NK-92 (cell line): ENCODE measurements around the gene KCNQ2.

Experiments
- DNase-seq: peaks from one replicate; lab custom pipeline; 2025; ENCODE audit not compliant: unreplicated experiment; lab: John Stamatoyannopoulos, UW

The KCNQ2 gene

DNA sequence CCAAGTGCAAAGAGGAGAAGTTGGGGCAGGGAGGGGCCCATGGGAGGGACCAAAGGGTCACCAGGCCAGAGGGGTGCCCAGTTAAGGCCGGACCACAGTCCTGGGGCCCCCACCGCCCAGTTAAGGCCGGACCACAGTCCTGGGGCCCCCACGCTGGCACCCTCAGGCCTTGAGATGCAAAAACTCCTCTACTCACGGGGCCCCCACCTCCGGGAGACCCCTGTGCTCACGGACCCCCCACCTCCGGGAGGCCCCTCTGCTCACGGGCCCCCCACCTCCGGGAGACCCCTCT lies 16.9 kb downstream of the KCNQ2 start:
- DNase-seq, result no peak

DNA sequence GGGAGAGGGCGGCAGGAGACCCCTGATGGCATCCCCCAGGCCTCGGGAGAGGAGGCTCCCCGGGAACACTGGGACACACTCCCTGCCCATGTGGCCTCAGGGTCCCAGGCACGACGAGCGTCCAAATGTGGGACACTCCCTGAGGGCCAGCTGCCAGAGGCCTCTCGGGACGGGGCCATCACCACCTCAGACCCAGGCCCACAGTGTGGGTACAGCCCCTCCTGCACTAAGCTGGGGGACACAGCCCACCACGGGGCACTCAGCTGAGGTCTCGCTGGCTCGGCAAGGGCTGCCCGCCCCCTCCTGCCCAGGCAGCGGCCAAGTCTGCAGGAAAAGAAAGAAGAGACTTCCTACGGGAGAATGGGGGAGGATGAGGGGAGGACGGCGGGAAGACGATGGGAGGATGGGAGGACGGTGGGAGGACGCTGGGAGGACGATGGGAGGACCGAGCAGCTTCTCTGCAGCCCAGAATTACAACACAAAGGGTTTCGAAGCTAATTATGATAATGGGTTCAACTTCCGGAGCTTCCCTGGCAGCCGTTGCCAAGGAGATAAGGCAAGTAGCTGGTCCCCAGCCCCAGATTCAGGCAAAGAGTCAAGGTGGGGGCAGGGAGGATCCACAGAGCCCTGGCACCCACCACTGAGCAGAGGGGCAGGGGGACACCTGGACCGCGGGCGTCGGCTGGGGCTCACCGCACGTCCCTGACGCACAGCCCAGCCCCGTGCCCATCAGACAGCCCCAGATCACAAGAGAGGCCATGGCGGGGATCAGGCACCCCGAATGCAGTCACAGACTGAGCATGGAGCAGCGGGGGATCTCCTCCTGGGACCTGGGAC lies 17.5 kb downstream of the KCNQ2 start:
- no peak for DNase-seq

DNA sequence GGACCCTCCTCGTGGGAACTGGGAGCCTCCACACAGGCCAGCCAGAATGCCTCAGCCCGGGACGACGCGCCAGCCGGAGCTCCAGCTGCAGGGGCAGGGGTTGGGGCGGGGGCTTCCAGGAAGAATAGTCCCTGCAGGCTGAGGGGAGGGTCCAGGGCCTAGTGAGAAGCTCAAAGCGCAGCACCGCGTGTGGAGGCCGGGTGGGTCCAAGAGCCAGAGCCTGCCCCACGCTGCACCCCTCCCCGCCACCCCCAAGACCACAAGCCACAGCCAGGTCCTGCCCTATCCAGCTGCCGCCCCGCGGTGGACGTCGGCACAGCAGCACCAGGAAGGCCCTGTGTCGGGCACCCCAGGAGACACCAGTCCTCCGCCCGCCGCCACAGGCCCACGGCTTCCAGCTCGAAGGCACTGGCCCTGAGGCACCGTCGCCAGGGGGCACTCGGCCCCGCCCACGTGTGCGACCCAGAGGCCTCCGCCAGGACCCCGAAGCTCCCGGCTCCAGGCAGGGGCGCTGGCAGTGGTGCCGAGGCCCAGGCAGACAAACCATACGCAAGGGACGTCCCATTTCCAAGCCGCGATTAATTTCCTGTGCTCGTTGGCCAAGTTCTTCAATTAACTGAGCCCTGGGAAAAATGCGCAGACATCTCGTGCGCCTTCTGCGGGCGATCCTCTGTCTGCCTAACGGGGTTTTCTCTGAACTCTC lies 19.5 kb downstream of the KCNQ2 start:
- DNase-seq, result no peak

DNA sequence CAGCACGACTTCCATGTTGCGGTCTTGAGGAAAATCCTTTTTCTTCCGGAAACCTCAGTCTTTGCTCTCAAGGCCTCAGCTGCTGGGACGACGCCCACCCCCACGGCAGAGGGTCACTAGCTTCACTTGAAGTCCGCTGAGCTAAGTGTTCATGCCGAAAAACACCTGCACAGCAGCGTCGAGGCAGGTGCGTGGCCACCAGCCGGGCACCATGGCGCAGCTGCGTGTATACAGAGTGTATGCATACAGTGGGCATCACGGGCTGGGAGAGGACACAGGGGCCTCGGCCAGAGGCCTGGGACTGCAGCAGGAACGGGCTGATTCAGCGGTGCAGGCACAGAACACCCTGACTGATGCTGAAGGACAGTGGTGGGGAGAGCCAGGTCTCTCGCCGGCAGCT lies 20.1 kb downstream of the KCNQ2 start:
- DNase-seq, result no peak

DNA sequence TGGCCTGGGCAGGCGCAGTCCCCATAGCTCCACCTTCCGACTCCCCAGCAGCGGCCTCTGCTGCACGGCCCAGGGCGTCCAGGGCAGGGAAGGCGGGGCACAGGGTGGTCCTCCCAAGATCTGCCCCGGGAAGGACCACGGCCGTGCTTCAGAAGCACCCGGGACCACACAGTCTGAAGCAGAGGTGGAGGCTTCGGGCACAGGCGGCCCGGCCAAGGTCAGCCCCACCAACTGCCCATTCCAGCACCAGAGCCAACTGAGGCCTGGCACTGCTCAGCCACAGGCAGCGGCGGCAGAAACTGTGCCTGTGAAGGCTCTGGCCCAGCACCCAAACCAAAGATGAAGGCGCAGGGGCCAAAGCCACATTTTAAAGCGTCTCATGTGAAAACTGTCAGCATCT lies 20.6 kb downstream of the KCNQ2 start:
- DNase-seq, result no peak

DNA sequence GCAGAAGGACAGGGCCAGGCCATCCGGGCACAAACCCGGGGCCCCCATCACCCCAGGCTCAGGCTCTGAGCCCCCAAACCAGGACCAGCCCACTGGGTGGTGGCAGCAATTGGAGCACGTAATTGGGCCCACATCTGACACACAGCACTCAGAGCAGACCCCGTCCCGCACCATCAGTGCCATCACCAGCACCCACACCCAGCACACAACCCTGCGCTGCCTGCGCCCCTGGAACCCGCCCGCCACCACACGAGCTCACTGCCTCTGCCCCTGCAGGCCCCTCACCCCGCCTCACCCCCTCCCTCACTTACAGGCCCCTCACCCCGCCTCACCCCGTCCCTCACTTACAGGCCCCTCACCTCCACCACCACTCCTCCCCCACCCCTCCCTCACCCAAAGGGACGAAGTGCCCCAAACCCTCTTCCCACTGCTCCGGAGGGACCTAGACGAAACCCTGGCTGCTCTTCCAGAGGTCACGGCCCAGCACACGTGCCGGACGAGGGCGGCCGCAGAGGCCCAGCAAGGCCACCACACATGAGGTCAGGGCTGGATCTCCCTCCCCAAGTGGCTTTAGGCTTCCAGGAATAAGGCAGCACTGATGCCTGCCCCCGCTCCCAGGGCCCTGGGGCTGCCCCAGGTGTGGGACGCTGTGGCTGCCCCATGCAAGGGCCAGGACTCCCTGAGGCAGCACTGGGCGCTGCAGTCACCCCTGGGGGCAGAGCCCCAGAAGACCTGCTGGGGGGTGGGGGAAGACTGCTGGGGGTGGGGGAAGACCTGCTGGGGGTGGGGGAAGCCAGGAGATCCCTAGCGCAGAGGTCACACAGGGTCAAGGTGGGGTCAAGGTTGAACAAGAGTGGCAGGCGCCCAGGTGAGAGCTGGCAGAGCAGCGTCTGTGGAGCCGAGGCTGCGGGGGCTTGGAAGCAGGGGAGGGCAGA lies 22.4 kb downstream of the KCNQ2 start:
- no peak for DNase-seq

DNA sequence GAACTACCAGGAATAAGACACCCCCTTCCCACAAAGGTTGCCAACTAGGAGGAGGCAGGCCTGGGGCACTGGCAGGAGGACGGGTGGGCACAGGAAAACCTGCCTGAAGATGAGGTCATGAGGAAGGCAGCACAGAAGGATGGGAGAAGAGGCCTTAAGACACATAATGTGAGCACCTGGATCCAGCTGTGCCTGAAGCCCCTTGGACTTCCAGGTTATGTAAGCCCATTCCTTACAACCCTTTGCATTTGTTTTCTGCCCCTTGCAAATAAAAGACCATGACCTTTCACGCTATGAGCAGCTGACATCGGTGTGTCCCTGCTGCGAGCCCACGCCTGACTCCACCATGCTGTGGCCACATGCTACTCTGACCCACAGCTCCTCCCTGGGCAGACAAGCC lies 23.4 kb downstream of the KCNQ2 start:
- DNase-seq, result no peak

DNA sequence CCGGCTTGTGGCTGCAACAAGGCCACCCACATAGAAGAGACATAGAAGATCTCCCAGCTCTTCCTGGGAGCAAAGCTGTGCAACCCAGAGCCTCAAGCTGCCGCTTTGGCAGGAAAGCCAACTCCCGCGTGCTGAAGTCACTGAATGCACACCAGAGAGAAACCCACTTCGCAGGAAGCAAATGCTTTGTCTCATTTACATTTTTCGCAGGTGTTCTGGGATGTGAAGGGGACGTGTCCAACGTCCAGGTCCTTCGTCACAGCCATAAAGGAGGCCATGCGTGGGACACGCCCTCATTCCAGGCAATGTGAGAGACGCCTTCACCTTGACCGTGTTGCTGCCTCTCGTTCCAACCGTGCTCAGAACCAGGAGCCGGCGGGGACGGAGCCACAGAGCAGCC lies 24.4 kb downstream of the KCNQ2 start:
- DNase-seq, result no peak

DNA sequence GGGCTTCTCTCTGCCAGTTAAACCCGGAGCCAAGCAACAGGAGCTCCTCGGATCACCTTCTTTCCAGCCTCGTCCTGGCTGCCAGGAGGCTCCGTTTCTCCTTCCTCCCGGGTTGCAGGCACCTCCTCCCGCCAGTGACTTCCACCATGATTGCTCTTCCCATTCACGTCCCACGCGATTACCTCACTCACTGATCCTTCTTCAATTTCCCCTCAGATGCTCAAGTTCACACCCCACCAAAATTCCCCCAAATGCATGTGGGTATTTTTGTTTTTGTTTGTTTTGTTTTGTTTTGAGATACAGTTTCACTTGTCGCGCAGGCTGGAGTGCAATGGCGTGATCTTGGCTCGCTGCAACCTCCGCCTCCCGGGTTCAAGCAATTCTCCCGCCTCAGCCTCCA lies 25.1 kb downstream of the KCNQ2 start:
- no peak for DNase-seq

DNA sequence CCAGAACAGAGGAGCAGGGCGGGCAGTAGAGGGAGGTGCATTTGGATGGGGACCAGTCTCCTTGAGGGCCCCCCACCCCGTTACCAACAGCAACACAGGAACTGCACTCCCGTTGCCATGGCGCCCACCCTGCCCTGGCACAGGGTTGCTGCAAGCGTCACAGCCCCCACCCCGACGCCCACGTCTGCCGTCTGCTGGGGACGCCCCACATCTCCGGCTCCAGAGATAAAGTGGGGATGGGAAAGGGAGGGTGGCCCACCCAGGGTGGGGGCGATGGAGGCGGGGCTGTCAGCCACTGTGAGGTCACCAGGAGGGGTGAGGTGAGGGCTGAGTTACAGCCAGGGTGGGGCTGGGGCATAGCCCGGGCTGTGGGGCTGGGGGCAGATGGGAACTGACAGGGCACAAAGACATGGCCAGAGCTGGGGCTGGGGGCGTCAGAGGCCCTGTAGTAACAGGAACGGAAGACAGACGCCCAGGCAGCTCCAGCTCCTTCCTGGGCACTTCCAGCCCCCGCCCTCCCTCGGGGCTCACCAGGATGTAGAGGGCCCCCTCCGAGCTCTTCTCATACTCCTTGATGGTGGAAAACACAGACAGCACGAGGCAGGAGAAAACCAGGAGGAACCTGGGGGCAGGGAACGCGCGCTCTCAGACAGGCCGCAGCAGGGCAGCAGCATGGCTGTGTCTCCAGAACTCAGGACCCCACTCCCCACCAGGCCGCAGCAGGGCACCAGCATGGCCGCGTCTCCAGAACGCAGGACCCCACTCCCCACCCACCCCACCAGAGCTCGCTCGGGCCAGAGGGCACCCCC lies 26.0 kb downstream of the KCNQ2 start:
- DNase-seq, result no peak

DNA sequence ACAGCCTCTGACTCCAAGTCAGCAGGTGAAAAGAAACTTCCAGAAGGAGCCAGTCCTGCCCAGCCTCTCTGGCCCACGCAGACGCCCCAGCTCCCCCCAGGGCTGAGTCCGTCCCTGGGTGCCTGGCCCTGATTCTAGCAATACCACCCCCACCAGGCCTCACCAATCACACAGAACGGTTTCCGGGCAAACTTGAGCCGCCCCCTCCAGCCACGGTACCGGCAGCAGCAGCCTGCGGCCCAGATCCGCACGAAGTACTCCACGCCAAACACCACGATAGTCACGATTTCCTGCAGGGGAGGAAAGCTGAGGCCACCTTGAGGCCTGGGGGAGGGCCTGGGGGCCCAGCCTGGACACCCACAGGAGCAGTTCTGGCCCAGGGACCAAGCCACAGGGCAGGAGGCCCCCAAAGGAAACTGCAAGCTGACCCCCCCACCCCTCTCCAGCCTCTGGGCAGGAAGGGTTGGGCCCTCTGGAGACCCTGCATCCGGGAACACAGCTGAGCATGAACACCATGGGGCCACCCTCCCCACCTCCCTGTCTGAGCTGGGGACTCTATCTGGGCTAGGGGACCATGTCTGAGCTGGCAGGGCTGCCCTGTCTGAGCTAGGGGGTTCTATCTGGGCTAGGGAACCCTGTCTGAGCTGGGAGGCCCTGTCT lies 27.2 kb downstream of the KCNQ2 start:
- DNase-seq, result no peak

DNA sequence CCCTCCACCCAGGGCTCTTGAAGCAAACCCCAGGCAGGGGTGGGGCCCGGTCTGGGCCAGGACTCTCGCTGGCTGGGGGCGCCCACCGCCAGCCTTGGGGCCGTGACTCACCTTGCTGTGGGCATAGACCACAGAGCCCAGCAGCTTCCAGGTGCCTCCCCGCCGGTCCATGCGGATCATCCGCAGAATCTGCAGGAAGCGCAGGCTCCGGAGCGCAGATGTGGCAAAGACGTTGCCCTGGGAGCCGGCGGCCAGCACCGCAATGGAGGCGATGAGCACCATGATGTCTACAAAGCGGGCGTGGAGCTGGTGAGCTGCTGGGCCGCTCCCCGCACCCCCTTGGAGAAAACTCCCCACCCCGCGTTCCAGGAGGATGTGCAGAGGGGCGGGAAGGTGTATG lies 27.9 kb downstream of the KCNQ2 start:
- DNase-seq, result no peak

DNA sequence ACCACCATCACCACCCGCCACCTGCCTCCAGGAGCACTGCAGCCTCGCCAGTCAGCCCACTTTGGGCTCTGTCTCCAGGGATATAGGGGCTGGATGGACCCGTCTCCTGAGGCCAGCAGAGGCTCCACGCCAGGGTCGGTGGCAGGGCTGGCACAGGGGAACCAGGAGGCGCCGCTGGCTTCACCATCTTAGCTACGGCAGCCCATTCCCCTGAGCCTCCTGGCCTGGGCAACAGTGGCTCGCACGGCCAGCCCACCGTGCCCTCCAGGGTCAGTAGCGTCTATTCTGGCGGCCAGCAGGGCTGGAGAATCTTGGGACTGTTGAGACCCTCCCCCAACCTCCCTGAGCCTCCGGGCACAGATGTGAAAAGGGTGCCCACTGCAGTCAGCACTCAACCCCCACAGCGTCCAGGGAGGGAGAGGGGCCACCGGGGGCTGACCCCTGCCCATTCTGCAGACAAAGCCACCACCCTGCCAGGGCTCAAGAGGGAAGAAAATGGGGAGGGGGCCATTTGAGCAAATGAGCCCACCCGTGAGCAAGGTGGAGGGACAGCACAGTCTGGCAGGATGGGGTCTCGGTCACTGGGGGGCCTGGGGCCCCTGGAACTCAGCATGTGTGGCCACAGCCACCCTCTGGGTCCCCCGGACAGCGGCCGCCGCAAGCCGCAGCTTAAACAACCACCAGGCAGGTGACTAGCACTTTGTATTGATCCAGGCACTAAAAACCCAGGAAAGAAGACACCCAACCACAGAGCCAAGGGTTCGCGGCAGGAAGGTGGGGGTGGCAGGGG lies 28.7 kb downstream of the KCNQ2 start:
- no peak for DNase-seq

DNA sequence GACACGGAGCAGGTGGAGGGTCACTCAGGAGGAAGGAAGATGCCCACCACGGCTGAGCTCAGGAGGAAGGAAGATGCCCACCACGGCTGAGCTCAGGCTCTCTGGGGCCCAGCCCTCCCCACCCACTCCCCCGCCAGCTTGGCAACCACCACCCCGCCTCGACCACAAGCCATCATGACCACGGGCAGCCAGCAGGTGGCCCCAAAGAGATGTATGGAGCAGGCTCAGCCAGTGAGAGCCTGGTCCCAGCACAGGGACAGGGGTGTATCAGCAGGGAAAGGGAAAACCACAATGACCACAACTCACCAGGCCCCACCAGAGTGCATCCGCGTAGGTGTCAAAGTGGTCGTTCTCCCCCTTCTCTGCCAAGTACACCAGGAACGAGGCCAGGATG lies 30.4 kb downstream of the KCNQ2 start:
- DNase-seq, result no peak

DNA sequence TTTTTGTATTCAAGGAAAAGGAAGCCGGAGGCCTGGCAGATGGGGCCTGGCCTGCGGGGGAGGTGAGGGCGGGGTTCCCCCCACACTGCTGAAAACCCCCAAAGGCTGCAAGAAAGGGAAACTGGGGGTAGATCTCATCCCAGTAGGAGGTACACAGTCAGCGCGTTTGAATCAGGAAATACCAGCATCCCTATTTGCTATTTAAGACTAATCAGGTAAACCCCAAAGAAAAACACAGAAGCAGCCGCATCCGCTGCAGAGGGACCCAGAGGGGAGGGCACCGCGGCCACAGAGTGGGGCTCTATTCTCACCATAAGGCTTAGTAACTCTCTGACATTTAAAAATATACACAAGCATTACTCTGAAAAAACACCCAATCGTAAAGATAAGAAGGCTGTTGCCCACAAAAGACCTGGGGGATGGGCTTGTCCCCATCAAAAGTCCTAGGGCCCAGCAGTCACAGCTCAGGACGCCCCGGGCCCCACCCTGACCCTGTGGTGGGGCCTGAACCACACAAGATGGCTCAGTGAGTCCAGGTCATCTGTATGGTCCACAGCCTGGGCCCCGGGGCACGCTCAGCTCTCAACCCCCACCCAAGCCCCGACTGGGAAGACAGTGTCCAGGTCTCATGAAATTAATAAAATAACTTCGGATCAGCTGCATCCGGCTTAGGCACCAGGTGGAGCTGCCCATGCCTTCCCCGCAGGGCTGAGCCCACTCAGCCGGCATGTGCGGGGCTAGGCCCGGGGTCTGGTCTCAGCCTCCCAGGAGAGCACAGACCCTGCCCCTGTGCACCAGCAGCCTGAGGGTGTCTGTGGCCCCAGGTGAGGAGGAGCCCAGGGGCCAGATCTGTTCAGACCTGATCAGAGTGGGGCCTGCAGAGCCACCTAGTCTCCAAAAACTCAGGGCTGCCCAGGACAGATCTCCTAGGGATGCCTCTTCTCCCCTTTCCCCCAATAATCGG lies 31.0 kb downstream of the KCNQ2 start:
- DNase-seq, result no peak

DNA sequence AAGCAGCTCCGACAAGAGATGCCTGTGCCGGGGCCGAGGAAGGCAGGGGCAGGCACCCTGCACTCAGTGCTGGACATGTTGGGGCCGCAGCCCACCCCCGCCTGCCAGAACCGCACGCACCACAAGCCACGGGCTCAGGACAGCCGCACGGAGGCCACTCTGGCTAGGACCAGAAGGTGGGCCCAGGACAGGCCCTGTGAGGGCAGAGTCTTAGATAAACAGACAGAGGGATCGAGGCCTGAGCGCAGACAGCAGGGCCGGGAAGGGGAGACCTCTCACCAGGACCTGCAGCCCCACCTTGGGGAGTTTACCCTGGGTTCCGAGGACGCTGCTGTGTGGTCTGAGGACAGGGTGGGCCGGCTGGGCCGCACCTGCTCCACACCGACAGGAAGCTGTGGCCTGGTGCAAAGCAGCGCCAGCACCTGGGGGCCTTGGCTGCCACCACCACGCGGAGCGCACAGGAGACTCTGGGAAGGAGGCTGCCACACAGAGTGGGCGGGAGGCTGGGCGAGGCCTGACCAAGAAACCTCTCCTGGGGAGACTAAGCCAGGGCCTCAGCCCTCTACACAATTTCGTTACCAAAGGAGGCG lies 32.0 kb downstream of the KCNQ2 start:
- DNase-seq, result no peak

DNA sequence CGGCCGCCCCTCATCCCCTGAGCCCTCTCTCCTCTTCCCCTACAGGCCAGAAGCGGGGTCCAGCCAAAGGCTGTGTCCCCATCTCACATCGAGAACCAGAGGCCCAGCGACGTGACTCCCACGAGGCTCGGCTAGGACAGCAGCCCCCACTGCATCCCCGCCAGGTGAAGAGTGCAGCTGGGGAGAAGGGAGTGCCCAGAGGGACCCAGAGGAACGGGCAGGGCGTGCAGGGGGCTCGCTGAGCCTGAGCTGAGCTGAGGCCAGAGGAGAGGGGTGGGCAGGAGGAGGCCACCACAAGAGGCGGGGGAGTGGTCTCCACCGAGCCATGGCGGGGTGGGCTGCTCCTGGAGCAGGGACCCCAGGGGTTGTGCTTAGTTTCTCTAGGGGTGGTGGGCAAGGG lies 32.6 kb downstream of the KCNQ2 start:
- DNase-seq, result no peak

DNA sequence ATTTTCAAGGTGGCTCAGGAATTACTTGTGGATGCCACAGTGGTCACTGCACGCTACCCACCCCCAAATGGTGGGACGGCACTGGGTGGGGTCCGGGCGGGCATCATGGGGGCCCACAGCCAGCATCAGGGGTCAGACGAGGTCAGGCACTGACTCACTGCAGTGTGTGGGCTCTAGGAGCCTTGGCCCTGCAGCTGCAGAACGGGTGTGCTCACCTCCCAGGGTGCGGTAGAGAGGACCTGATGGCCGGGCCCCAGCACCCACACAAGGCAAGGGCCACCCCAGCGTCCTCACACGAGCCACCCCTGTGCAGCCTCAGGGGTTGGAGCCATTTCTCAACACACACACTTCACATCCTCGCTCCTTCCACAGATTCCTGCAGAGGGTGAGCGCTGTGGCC lies 34.3 kb downstream of the KCNQ2 start:
- no peak for DNase-seq
